GM21825 (cell line): ENCODE data around the gene PRMT6.
"Not testable (repeated sequence)": the region's sequence is repeated elsewhere in the genome, so short reads cannot be mapped to it uniquely, and the experiment has no call there.

Experiments
- ATAC-seq: cut with Tn5 transposase; IDR thresholded peaks from one replicate; pipeline ENCODE4 v1.9.1; 2021; ENCODE audit warnings: mild to moderate bottlenecking, moderate library complexity; ENCODE audit not compliant: unreplicated experiment

Gene PRMT6

DNA sequence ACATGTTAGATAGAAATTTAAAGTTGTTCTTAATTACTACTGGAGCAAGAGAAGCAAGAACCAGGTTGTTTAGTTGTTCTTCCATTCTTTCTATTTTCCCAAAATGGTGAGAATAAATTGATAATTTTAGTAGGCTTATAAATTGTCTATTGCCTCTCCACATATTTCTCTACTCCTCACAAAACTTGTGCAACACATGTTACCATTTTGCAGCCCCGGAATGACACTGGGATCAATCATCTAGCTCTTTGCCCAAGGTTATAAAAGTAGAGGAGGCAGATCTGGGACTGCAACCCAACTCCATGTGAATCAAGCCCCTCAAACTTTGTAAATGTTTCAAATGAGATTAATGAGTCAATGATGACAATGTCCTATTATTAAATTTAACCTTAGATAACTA is 34.9 kb downstream of the PRMT6 start:
- ATAC-seq = no peak

GRCh38 chr1:107093395-107093794 is 36.9 kb downstream of the PRMT6 start:
- not testable (repeated sequence) for ATAC-seq

DNA sequence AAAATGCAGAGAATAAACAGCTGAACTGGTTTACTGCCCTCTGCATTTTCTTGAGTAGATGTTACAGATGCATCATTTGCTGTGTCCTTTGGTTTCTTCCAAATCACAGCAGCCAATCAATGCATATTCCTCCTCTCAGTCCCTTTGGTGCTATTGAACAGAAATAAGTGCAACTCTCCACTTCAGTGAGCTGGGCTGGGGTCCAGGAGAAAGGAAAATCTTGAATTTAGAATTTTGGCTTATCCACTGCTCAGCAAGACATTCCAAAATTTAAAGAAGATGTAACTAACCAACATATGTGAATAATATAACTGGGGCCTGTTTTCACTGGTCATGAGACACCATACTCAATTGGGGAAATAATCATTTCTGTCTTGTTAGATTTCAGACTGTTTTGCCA is 39.2 kb downstream of the PRMT6 start:
- no peak for ATAC-seq

GRCh38 chr1:107096690-107097089 is 40.2 kb downstream of the PRMT6 start:
- ATAC-seq = no peak

DNA sequence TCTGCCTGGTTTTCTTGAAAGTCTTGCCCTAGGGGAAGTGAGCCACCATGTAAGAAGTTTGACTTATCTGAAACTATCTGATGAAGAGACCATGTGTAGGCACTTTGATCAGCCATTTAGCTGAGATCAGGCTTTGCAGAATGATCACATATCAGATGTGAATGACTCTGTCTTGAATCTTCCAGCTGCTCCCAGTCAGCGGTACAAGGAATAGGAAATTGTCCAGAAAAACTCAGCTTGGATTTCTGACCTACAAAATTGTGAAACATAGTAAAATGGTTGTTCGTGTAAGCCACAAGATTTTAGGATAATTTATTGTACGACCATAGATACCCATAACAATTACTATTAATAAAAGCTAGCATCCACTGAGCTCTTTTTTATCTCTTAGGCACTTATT is 42.5 kb downstream of the PRMT6 start:
- ATAC-seq = no peak

DNA sequence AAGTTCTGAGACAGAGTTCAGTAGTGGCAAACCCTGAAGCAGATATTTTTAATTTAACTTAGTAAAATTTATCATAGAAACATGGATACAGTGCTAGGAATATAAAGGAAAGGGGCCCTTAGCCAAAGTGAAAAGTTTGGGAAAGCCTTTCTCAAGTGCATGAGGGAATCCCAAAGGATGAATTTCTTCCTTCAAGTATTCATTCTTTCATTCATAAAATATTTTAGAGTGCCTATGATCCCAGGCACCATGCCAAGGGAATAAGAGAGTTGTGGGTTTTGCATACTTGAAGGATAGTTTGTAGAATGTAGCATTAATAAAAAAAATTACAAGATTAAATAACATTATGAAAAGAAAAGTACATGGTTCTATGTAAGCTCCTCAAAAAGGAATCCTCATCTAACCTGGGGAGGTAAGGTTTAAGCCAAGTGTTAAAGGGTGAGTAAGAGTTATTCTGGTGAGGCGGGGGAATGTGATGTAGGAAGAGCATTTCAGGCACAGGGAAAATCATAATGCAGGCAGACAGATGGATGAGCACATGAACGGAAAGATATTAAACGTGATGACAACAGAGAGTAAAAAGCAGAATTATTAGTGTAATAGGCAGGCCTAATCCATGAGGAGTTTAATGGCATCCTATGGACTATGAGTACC is 44.0 kb downstream of the PRMT6 start:
- ATAC-seq = no peak

- ATAC-seq = no peak
Observed at GRCh38 chr1:107105914-107106313, 49.4 kb downstream of the PRMT6 start.
